Esophagus (tissue), 2 donors: Measurements from ENCODE around the gene CALM3. TPM values are rescaled to one million over a fixed set of nuclear protein-coding genes. Genes with fewer than 3 reads are reported as not detected.

Experiments
- H3K27ac ChIP-seq, 2 donors: one replicate each; pipeline ENCODE4 v1.5.1; 2013; ENCODE audit warnings: low read depth in 2 of 2, mild to moderate bottlenecking in 2 of 2, inconsistent platforms in 1 of 2, low read length in 1 of 2, moderate library complexity in 1 of 2
- H3K27me3 ChIP-seq, 2 donors: one replicate each; pipeline ENCODE4 v1.6.1; 2013; ENCODE audit warnings: low read length in 2 of 2, control low read depth in 1 of 2, mild to moderate bottlenecking in 1 of 2; ENCODE audit not compliant: insufficient read depth in 2 of 2, control insufficient read depth in 1 of 2
- H3K36me3 ChIP-seq, 2 donors: one replicate each; pipeline ENCODE4 v1.6.1; 2013; ENCODE audit warnings: low read length in 1 of 2; ENCODE audit not compliant: control insufficient read depth in 2 of 2, insufficient read depth in 2 of 2
- H3K4me1 ChIP-seq, 2 donors: one replicate each; pipeline ENCODE4 v1.6.1; 2013; ENCODE audit warnings: low read length in 1 of 2; ENCODE audit not compliant: control insufficient read depth in 2 of 2, insufficient read depth in 2 of 2
- H3K4me3 ChIP-seq, 2 donors: one replicate each; pipeline ENCODE4 v1.5.1; 2013; ENCODE audit warnings: low read length in 2 of 2, mild to moderate bottlenecking in 2 of 2, low read depth in 1 of 2, moderate library complexity in 1 of 2
- H3K9me3 ChIP-seq, 2 donors: one replicate each; pipeline ENCODE4 v1.6.1; 2013; ENCODE audit warnings: mild to moderate bottlenecking in 2 of 2, low read depth in 1 of 2, low read length in 1 of 2, moderate library complexity in 1 of 2; ENCODE audit not compliant: control insufficient read depth in 2 of 2, insufficient read depth in 1 of 2
- WGBS, 2 donors: extraction: QIAGEN DNeasy Blood & Tissue Kit; methylation state at CpG; one replicate each; pipeline ENCODE4 v1.1.7; 2013; 5-methylcytosine and 5-hydroxymethylcytosine counted together
- polyA plus RNA-seq, 2 donors: library from polyadenylated mRNA; stranded (reverse); fragments of 200-250 nt; gene quantifications; one replicate each; pipeline ENCODE4 v1.2.3, GENCODE V29; 2013
- donor health status: healthy with polysubstance abuse.
- donor health status: Bipolar disorder and iron deficiency.

The CALM3 gene
- polyA plus RNA-seq, 2 donors: 87.0 to 90.8 TPM

DNA sequence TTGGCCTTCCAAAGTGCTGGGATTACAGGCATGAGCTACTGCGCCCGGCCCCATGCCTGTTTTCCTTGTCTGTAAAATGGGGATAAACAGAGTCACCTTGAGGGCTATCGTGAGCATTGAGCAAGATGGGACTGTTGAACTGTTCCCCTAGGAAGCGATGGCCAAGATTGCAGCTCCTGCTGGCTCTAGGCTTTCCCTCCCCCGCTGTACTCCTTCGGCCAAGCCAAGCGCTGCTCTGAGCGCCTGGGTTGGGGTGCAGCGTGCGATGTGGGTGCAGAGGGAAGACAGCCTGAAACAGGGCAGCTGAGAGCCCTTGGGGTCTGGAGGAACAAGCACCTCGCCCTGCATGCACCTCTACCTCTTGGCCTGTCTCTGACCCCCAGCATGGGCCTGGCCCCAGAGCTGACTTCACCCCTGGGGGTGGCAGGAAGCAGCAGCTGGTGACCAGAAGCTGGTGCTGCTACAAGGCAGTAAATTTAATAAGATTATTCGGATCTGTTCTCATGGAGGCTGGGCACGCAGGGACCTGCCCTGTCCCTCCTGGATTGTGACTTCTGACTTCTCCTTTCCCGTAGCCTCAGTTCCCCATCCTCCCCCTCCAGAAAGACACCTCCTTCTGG lies 29.6 kb downstream of the CALM3 start:
- H3K27ac ChIP-seq: no peak overlapping the region
- 81 to 82% methylated on average over 14 of the region's 14 CpGs for WGBS, 2 donors

DNA sequence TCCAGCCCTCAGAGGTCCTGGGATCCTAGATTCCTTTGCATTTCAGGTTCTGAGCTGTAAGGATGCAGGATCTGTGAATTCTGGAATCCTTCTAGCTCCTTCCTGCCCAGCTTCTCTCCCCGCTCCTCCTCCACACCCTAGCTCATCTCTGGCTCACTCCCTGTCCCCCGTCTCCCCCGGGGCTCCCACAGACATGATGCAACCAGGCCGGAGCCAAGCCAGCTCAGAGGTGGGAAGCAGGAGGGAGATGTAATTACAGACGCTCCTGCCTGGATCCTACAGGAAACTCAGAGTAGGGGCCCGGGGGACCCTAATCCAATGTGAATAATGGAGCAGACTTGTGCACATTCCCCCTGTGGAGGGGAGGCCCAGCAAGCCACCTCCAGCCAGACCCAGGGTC lies 30.4 kb downstream of the CALM3 start:
- Histone ChIP-seq H3K27me3 (no peaks in the 10 kb centered on the region), H3K9me3 (no peaks in the 10 kb centered on the region)
- 53 to 59% methylated on average over 6 of the region's 6 CpGs for WGBS, 2 donors

More for the DNA sequence above, 29.6 kb downstream of the CALM3 start:
- H3K4me1 ChIP-seq: peaks cover 5 to 10% of the 10 kb centered on the region in 2 donors
- H3K36me3 ChIP-seq: no peaks in the 10 kb centered on the region
- no peak overlapping the region for H3K4me3 ChIP-seq
- no peaks in the 10 kb centered on the region for H3K27me3 ChIP-seq
- no peaks in the 10 kb centered on the region for H3K9me3 ChIP-seq

DNA sequence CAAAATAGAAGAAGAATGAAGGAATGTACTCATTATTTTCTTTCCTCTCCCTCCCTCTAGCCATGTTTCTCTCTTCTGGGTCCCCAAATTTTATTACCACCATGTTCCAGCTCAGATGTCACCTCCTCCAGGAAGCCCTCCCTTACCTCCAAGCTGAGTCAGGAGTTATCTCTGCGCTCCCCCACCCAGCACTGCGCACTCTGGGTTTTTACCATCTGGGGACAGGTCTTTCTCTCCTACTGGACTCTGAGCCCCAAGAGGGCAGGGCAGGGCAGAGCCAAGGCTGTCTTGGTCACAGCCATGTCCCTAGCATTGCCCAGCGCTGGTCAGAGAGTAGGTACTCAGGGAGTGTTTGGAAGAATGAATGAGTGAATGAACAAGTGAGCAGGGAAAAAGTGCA lies 32.0 kb downstream of the CALM3 start:
- no peaks in the 10 kb centered on the region for H3K27me3 ChIP-seq
- no peaks in the 10 kb centered on the region for H3K36me3 ChIP-seq
- H3K27ac ChIP-seq: no peak overlapping the region
- H3K4me3 ChIP-seq: no peak overlapping the region
- WGBS, 2 donors: 89 to 91% methylated on average over 3 of the region's 3 CpGs
- peaks cover 5 to 10% of the 10 kb centered on the region in 2 donors for H3K4me1 ChIP-seq
- no peaks in the 10 kb centered on the region for H3K9me3 ChIP-seq

More for the DNA sequence above, 30.4 kb downstream of the CALM3 start:
- H3K27ac ChIP-seq: no peak overlapping the region
- no peaks in the 10 kb centered on the region for H3K36me3 ChIP-seq
- H3K4me3 ChIP-seq: no peak overlapping the region
- H3K4me1 ChIP-seq: peaks cover 5 to 10% of the 10 kb centered on the region in 2 donors

DNA sequence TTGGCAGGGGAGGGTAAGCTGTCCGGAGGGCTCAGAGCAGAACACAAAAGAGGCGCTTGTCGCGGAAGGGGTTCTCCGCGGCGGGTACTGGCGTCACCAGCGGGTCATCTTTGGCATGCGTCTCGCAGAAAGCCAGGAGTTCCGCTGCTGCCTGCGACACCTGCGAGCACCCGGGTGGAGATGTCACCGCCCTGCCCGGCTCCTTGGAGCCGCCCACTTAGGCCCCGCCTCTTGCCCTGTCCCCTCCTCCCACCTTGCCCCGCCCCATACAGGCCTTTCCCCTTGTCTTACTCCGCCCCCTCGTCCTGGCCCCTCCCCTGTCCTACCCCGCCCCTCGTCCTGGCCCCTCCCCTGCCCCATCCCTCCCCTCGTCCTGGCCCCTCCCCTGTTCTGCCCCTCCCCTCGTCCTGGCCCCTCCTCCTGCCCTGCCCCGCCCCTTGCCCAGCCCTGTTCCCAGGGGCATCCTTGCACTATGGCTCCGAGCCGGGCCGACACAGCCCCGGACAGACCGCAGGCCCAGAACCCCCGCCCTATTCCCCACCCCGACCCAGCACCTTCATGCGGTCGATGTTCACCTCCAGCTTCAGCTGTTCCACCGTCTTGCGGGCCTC lies 33.0 kb downstream of the CALM3 start:
- H3K27me3 ChIP-seq: no peaks in the 10 kb centered on the region
- no peaks in the 10 kb centered on the region for H3K9me3 ChIP-seq
- peak overlapping the region in 1 of 2 donors; percentile 5 for H3K27ac ChIP-seq
- H3K4me1 ChIP-seq: peaks cover 5 to 14% of the 10 kb centered on the region in 2 donors
- WGBS, 2 donors: 1 to 4% methylated on average over 33 to 38 of the region's 38 CpGs
- no peaks in the 10 kb centered on the region for H3K36me3 ChIP-seq
- H3K4me3 ChIP-seq: peak overlapping the region; percentile 5 to 37

DNA sequence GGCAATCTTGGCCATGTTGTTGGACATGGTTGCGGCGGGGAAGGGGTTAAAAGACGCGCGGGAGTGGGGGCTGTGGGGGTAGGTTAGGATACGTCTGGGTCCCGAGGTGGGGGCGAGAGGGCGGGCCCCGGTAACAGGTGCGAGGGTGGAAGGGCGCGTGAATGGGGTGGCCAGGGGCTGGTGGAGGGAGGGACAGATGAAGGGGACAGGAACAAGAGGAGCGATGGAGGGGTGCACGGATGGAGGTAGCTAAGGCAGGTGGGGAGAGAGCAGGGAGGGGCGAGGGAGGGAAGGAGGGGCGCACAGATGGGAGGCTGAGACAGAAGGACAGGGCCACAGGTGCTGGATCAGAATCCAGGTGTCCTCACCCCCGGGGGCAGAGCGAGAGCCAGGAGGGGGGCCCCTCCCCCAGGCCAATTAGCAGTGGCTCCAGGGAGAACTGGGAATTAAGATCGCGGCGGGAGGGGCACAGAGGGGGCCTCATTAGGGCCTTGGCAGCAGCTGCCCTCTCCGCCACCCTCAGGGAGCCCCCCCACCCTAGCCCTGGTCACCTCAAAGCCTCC lies 33.6 kb downstream of the CALM3 start:
- Histone ChIP-seq H3K4me1 (peaks cover 8 to 19% of the 10 kb centered on the region in 2 donors), H3K9me3 (no peaks in the 10 kb centered on the region), H3K27ac (no peak overlapping the region), H3K4me3 (no peak overlapping the region), H3K36me3 (no peaks in the 10 kb centered on the region), H3K27me3 (no peaks in the 10 kb centered on the region)
- WGBS, 2 donors: 2 to 9% methylated on average over 23 of the region's 23 CpGs

DNA sequence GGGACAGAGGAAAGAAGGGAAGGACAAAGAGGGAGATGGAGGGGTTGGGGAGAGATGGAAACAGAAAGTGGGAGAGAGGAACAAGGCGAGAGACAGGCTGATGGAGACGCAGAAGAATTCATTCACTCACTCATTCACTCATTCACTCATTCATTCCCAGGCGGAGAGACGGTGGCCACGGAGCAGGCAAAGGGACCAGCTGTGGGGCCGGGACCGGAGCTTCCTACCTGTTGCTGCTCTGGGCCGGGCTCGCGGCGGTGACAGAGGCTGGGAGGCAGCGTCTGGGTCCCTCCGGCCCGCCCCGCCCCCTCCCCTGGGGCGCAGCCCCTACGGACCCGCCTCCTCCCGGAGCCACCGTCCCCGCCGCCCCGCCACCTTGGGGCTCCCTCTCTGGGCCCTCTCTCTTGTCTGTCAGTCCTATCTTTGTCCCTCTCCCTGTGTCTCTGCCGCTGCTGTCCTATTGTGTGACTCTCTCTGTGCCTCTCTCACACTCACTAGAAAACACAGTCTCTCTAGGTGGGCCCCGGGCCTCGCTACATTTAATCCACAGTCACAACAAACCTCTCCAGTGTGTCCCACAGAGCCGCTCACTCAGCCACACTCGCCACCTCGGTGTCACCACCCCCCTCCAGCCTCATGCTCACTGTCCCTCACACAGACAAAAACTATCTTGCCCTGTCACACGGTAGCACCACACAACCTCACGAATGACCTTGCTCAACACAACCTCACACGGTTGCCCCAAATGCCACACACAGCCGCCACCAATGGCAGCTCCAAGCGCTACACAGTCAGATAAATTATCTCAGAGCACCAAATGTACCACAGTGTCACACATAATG lies 35.0 kb downstream of the CALM3 start, which contains the start of gene GNG8:
TSS of gene GNG8 (minus strand) at position 283 of the 842 bp plus-strand sequence. CDS start 1,520 bp downstream, outside the sequence.
- H3K36me3 ChIP-seq: no peaks in the 10 kb centered on the region
- H3K4me3 ChIP-seq: no peak within 1 kb of the TSS
- no peak within 1 kb of the TSS for H3K27ac ChIP-seq
- no peaks in the 10 kb centered on the region for H3K9me3 ChIP-seq
- 26 to 32% methylated on average over 29 to 34 of the region's 34 CpGs for WGBS, 2 donors
- H3K27me3 ChIP-seq: no peaks in the 10 kb centered on the region
- peaks cover 8 to 17% of the 10 kb centered on the region in 2 donors for H3K4me1 ChIP-seq

DNA sequence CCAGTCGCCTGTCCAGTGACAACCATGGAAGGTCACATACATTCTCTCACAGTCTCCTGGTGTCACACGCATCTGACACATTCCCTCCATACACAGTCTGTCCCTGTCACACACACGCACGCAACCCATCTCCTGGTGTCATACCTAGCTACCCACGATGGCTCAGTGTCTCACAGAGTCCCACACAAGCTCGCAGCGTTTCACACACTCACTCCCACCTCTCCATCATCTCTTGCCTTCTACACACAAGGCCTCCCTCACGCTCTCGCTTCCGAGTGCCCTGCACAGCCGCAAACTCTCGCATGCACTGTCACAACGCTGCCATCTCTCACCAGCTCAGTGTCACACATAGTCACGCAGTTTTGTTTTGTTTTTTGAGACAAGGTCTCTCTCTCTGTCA lies 36.1 kb downstream of the CALM3 start:
- 75 to 76% methylated on average over 14 of the region's 14 CpGs for WGBS, 2 donors
- peaks cover 8 to 17% of the 10 kb centered on the region in 2 donors for H3K4me1 ChIP-seq
- H3K9me3 ChIP-seq: no peaks in the 10 kb centered on the region
- H3K4me3 ChIP-seq: no peak overlapping the region
- H3K27ac ChIP-seq: no peak overlapping the region
- H3K27me3 ChIP-seq: no peaks in the 10 kb centered on the region
- H3K36me3 ChIP-seq: no peaks in the 10 kb centered on the region

DNA sequence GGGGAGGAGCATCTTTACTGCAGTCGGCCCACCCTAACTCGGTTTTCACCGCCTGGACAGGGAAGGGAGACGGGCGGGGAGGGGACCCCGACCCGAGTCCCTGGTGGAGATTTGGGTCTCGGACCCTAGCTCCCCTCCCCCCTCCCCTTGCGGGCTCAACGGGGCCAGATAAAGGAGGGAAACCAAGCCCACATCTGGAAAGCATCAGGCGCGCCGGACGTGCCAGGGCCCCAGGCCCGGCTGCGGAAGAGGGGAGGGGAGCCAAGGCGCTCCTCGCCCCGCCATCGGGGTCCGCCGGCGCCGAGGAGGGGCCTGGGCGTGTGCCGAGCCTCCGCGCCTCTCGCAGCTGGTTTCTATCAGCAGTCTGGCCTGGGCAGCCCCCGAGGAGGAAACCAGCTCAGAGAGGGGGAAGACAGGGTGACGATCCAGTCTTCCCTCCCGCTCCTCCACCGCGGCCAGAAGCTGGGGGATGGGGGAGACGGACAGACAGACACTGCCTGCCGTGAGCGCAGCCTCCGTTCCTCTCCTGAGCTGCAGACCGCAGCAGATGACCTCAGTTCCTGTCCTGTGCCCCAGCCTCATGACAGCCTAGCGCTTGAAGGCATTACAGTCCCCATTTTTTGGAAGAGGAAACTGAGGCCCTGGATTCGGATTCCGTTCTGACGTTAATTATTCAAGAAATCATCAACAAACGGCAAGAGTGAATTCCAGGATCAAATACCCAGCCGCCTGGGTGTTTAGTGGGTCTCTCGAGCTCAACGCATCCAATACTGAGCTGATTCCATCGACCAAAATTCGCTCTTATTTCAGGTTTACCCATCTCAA lies 38.4 kb downstream of the CALM3 start:
- Histone ChIP-seq H3K9me3 (no peaks in the 10 kb centered on the region), H3K4me1 (peaks cover 5 to 10% of the 10 kb centered on the region in 2 donors), H3K27ac (peak overlapping the region; percentile 68 to 81), H3K4me3 (peak overlapping the region; percentile 11 to 36), H3K36me3 (no peaks in the 10 kb centered on the region), H3K27me3 (no peaks in the 10 kb centered on the region)
- WGBS, 2 donors: 7 to 11% methylated on average over 40 to 49 of the region's 49 CpGs

DNA sequence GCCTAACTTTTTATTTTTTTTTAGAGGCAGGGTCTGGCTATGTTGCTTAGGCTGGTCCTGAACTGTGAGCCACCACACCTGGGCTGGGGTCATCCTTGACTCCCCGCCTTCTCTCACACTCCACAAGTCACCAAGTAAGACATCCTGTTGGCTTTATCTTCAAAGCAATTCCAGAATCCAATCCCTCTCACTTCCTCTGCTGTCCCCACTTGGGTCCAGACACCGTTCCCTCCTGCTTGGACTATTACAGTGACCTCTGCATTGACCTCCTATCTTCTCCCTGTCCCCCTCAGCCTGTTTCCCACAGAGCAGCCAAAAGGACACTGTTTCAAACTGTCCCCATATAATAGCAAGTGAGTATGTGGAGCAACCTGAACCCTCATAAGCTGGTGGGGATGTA lies 39.5 kb downstream of the CALM3 start:
- H3K36me3 ChIP-seq: no peaks in the 10 kb centered on the region
- WGBS, 2 donors: 85 to 87% methylated on average over 2 of the region's 2 CpGs
- H3K4me1 ChIP-seq: peaks cover 3 to 10% of the 10 kb centered on the region in 2 donors
- H3K9me3 ChIP-seq: no peaks in the 10 kb centered on the region
- no peak overlapping the region for H3K4me3 ChIP-seq
- H3K27me3 ChIP-seq: no peaks in the 10 kb centered on the region
- H3K27ac ChIP-seq: no peak overlapping the region
